Spinal cord (tissue), 10 donors: ENCODE data around the gene NLRC5. TPM values are rescaled to one million over a fixed set of nuclear protein-coding genes. Genes with fewer than 3 reads are reported as not detected.

Experiments used
- DNase-seq, 6 donors: peaks; one replicate each; pipeline versions ENCODE4 v3.0.0 to v3.0.0-alpha.2; 2013 to 2015; ENCODE audit warnings: low spot score in 6 of 6, low read depth in 4 of 6
- H3K27ac ChIP-seq: one replicate; pipeline ENCODE4 v1.5.1; 2013; ENCODE audit warnings: low read depth, low read length, control low read depth
- H3K27me3 ChIP-seq: one replicate; pipeline ENCODE4 v1.6.1; 2013; ENCODE audit warnings: low read length; ENCODE audit not compliant: control insufficient read depth, insufficient read depth
- H3K36me3 ChIP-seq: one replicate; pipeline ENCODE4 v1.6.1; 2013; ENCODE audit warnings: low read length; ENCODE audit not compliant: control insufficient read depth, insufficient read depth
- H3K4me1 ChIP-seq: one replicate; pipeline ENCODE4 v1.6.1; 2013; ENCODE audit warnings: low read length; ENCODE audit not compliant: control insufficient read depth, insufficient read depth
- H3K4me3 ChIP-seq: one replicate; pipeline ENCODE4 v1.5.1; 2013; ENCODE audit warnings: low read depth, low read length, control low read depth
- H3K9me3 ChIP-seq: one replicate; pipeline ENCODE4 v1.6.1; 2013; ENCODE audit warnings: low read length; ENCODE audit not compliant: control insufficient read depth, insufficient read depth
- WGBS: methylation state at CpG from one replicate; pipeline ENCODE4 v1.1.5; 2013; ENCODE audit warnings: missing lambda C conversion rate; ENCODE audit not compliant: insufficient coverage; 5-methylcytosine and 5-hydroxymethylcytosine counted together
- long read RNA-seq, 4 donors: transcript quantifications; one replicate each; lab custom pipeline, GENCODE V29; 2026
- polyA plus RNA-seq, 2 donors: library from polyadenylated mRNA; unstranded; fragments of 120-200 nt; gene quantifications; one replicate each; pipeline ENCODE4 v1.2.1, GENCODE V29; 2013; ENCODE audit not compliant: insufficient read length in 2 of 2
- total RNA-seq, 2 donors: library from RNA; depleted of rRNA in 1 of 2; stranded (reverse); fragments of 120-200 nt in 1 of 2; fragments of >200 nt in 1 of 2; gene quantifications; one replicate each; pipeline versions ENCODE4 v1.2.3 to v1.2.4, GENCODE V29; 2013 to 2014
- donor health status: healthy.

The NLRC5 gene
- total RNA-seq (1 to 10 TPM; 4.3 to 5.7 TPM), polyA plus RNA-seq (1 to 10 TPM; 2.5 to 5.3 TPM)
- long read RNA-seq, donor 1: 0 reads
- long read RNA-seq, donor 2: 0 reads
- long read RNA-seq, donor 3: 0 reads
- long read RNA-seq, donor 4: 0 reads

GRCh38 chr16:56988948-56989945 is at the start of gene NLRC5:
TSS of gene NLRC5 (plus strand) at chr16:56989557. CDS start at chr16:57020713, 31,156 bp downstream.
- H3K4me3 ChIP-seq: peak within 1 kb of the TSS; percentile 71
- H3K9me3 ChIP-seq: no peaks in the 10 kb centered on the region
- H3K27ac ChIP-seq: peak within 1 kb of the TSS; percentile 40
- peaks cover 10% of the 10 kb centered on the region for H3K27me3 ChIP-seq
- DNase-seq: peak; percentile 17 to 93 (median 56)
- 4% methylated on average over 60 of the region's 64 CpGs for WGBS
- H3K36me3 ChIP-seq: no peaks in the 10 kb centered on the region
- peaks cover 21% of the 10 kb centered on the region for H3K4me1 ChIP-seq

GRCh38 chr16:56939801-56940200 is 49.6 kb upstream of the NLRC5 start:
- 100% methylated on average over 2 of the region's 4 CpGs for WGBS
- Histone ChIP-seq H3K27me3 (no peaks in the 10 kb centered on the region), H3K27ac (no peak overlapping the region), H3K9me3 (no peaks in the 10 kb centered on the region), H3K4me3 (no peak overlapping the region), H3K4me1 (peaks cover under 1% of the 10 kb centered on the region), H3K36me3 (peaks cover 50% of the 10 kb centered on the region)
- DNase-seq: no peak

- peaks cover 54% of the 10 kb centered on the region for H3K36me3 ChIP-seq
Observed at GRCh38 chr16:56941092-56941491, 48.3 kb upstream of the NLRC5 start.

GRCh38 chr16:56941856-56942331 is 47.5 kb upstream of the NLRC5 start:
- Histone ChIP-seq H3K4me1 (no peaks in the 10 kb centered on the region), H3K9me3 (no peaks in the 10 kb centered on the region), H3K36me3 (peaks cover 56% of the 10 kb centered on the region), H3K4me3 (no peak overlapping the region), H3K27ac (no peak overlapping the region), H3K27me3 (no peaks in the 10 kb centered on the region)
- no peak for DNase-seq
- whole genome bisulfite sequencing: 95% methylated on average over 9 of the region's 9 CpGs

More at GRCh38 chr16:56941092-56941491, 48.3 kb upstream of the NLRC5 start:
- H3K4me1 ChIP-seq: no peaks in the 10 kb centered on the region
- no peak overlapping the region for H3K4me3 ChIP-seq
- no peak overlapping the region for H3K27ac ChIP-seq
- WGBS: 83% methylated on average over 1 of the region's 2 CpGs
- H3K27me3 ChIP-seq: no peaks in the 10 kb centered on the region
- DNase-seq: no peak
- no peaks in the 10 kb centered on the region for H3K9me3 ChIP-seq

- no peak overlapping the region for H3K27ac ChIP-seq
- no peaks in the 10 kb centered on the region for H3K4me1 ChIP-seq
- no peak overlapping the region for H3K4me3 ChIP-seq
- WGBS: 79% methylated on average over 5 of the region's 6 CpGs
- H3K36me3 ChIP-seq: peaks cover 49% of the 10 kb centered on the region
- no peaks in the 10 kb centered on the region for H3K27me3 ChIP-seq
- DNase-seq: no peak
- no peaks in the 10 kb centered on the region for H3K9me3 ChIP-seq
Observed at GRCh38 chr16:56943761-56944375, 45.5 kb upstream of the NLRC5 start.

GRCh38 chr16:56944954-56945839 is 44.2 kb upstream of the NLRC5 start:
- peak in 1 of 6 donors; percentile 55 for DNase-seq
- no peaks in the 10 kb centered on the region for H3K27me3 ChIP-seq
- peaks cover under 1% of the 10 kb centered on the region for H3K4me1 ChIP-seq
- no peak overlapping the region for H3K27ac ChIP-seq
- 43% methylated on average over 1 of the region's 2 CpGs for WGBS
- H3K9me3 ChIP-seq: no peaks in the 10 kb centered on the region
- peaks cover 38% of the 10 kb centered on the region for H3K36me3 ChIP-seq
- no peak overlapping the region for H3K4me3 ChIP-seq

- WGBS: 100% methylated on average over 2 of the region's 12 CpGs
- no peak overlapping the region for H3K27ac ChIP-seq
- peaks cover 3% of the 10 kb centered on the region for H3K4me1 ChIP-seq
- no peak overlapping the region for H3K4me3 ChIP-seq
- peaks cover 32% of the 10 kb centered on the region for H3K36me3 ChIP-seq
- no peaks in the 10 kb centered on the region for H3K9me3 ChIP-seq
- no peak for DNase-seq
- no peaks in the 10 kb centered on the region for H3K27me3 ChIP-seq
Observed at GRCh38 chr16:56945847-56946527, 43.4 kb upstream of the NLRC5 start.

- peaks cover 27% of the 10 kb centered on the region for H3K36me3 ChIP-seq
- DNase-seq: no peak
- 90% methylated on average over 4 of the region's 10 CpGs for WGBS
- peaks cover 3% of the 10 kb centered on the region for H3K4me1 ChIP-seq
- H3K9me3 ChIP-seq: no peaks in the 10 kb centered on the region
- no peak overlapping the region for H3K4me3 ChIP-seq
- H3K27me3 ChIP-seq: no peaks in the 10 kb centered on the region
- H3K27ac ChIP-seq: no peak overlapping the region
Observed at GRCh38 chr16:56946767-56947603, 42.4 kb upstream of the NLRC5 start.
